ENCODE measurements around the gene TBC1D17.

Gene TBC1D17

GRCh38 chr19:49895566-49896297 is 18.2 kb downstream of the TBC1D17 start:
- DNase-seq = no peak

- DNase-seq = no peak
Observed at GRCh38 chr19:49896863-49897621, 19.5 kb downstream of the TBC1D17 start, which contains the start of gene IL4I1. Gene IL4I1 (minus strand): TSS chr19:49896887. CDS start chr19:49896160, 727 bp downstream.

GRCh38 chr19:49904136-49904535 is 26.6 kb downstream of the TBC1D17 start:
- DNase-seq = no peak

- DNase-seq = no peak
Observed at GRCh38 chr19:49906879-49907564, 29.5 kb downstream of the TBC1D17 start.

- no peak for DNase-seq
Observed at GRCh38 chr19:49907745-49908446, 30.4 kb downstream of the TBC1D17 start.

- no peak for DNase-seq
Observed at GRCh38 chr19:49908480-49909420, 31.2 kb downstream of the TBC1D17 start.

- no peak for DNase-seq
Observed at GRCh38 chr19:49910179-49910578, 32.7 kb downstream of the TBC1D17 start.

- DNase-seq = no peak
Observed at GRCh38 chr19:49911381-49912145, 34.1 kb downstream of the TBC1D17 start.

- DNase-seq = no peak
Observed at GRCh38 chr19:49912965-49913685, 35.6 kb downstream of the TBC1D17 start.

- no peak for DNase-seq
Observed at GRCh38 chr19:49913720-49914119, 36.2 kb downstream of the TBC1D17 start.

- DNase-seq = no peak
Observed at GRCh38 chr19:49915271-49915670, 37.8 kb downstream of the TBC1D17 start.

GRCh38 chr19:49916839-49917733 is 39.6 kb downstream of the TBC1D17 start:
- no peak for DNase-seq

- no peak for DNase-seq
Observed at GRCh38 chr19:49918089-49918488, 40.6 kb downstream of the TBC1D17 start.

- peak; percentile 10 to 13 for DNase-seq
Observed at GRCh38 chr19:49920624-49921363, 43.3 kb downstream of the TBC1D17 start.

- no peak for DNase-seq
Observed at GRCh38 chr19:49921871-49922795, 44.6 kb downstream of the TBC1D17 start.

GRCh38 chr19:49923055-49924003 is 45.8 kb downstream of the TBC1D17 start:
- no peak for DNase-seq
